ENCODE data around the gene THADA.
"Not testable (repeated sequence)": the region's sequence is repeated elsewhere in the genome, so short reads cannot be mapped to it uniquely, and the experiment has no call there.

Gene THADA

DNA sequence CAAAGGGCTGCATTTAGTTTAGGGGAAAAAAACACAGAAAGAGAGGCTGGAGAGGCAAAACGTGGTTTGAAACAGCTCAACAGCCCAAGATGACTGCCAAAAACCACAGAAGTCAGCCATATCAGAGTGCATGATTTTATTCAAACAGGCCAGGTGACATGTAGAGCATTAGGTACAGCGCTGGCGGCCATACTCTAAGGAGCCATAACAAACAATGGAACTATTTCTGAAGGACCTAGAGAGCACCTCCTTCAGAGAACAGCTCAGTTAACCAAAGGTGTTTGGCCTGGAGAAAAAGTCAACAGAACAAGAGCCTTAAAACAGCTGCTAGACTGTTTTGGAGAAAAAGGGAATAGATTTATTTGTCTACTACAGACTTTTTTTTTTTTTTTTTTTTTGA is 2.6 kb downstream of the THADA start:
- DNase-seq: no peak

DNA sequence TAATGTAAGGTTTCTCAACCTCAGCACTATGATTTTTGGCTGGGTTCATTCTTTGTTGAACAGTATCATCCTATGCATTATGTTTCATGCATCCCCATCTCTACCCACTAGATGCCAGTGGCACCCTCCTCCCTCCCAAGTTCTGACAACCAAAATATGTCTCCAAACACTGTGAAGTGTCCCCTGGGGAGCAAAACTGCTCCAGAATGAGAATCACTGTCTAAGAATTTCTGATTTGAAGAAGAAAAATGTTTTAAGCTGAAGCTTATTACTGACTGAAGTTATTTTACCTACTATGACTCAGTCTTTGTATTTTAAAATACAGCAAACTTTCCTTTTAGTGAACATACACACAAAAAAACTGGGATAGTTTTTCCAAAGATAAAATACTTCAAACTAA is 3.4 kb downstream of the THADA start:
- peak; percentile 17 to 19 for DNase-seq

DNA sequence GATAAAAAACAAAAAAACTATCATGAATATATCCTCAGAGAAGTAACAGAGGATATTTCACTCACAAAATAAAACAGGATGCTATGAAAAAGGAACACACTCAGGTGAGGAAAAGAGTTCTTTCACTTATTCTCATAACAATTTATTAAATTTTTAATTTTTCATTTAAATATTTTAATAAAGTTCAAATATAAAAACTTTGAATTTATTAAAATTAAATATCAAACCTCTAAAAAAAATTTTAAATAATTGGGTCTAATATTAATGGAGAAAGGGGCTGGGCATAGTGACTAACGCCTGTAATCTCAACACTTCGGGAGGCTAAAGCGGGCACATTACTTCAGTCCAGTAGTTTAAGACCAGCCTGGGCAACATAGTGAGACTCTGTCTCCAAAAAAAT is 10.1 kb downstream of the THADA start:
- no peak for DNase-seq

DNA sequence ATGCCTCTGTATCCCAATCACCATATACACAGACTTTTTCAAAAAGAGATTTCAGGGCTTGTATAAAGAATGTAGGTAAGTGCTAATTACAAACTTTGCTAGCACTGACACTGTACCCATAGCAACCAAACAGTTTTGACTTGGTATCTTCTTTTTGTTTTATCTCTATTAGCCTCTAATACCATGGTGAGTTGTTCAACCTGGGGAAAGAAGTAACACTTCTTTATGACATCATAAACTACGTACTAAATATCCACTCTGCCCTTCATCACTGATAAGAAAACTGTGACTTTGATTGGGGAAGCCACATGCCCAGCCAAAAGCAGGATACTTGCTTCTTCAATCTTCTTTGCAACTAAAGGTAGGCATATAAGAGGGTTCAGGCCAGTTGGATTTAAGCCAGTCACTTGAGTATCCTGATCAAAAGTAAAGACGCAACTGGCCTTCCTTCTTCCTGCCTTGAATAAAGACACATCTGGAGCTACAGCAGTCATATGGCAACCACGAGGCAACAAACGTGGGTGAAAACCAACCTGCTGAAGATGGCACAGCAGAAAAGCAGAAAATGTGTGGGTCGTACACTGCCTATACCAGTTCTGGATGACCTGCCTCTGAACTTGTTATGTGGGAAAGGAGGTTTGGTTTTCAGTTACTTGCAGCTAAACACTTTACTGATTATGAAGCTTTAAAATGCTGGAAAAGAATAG is 16.4 kb downstream of the THADA start:
- no peak for DNase-seq

DNA sequence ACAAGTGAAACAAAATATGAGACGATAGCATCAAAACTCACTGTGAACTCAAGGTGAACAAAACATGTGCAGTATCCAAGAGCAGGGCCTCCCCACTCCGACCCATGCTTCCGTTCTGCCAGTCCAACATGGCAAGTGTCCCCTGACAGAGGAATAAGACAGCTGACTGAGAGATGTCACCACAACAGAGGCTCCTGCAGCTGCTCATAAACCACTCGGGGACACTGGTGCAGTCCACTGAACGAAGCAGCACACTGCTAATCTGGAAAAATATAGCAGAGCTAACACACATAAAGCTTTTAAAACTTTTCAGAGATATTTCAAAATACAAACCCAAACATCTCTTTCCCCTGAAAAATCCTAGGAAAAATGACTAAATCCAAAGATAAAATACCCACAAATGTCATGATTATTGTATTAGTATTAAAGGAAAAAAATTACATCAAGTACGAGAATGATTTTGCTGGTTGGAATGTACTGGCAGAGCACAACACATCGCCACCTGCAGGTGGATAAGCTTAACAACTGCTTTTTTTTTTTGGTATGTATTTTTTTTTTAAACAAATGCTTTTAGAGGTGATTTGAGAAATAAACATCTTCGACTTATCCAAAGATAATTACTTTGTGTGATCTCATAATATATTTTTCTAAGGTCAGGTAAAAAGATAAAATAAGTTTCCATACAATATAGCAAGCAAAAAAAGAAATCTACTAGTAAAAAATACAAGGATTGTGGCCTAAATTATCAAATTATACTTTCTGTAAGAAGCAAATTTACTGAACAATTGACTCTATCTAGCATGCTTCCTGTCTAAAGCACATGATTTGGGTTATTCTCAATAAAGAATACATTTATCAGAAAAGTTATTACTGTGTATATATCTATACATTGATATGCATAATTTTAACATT is 18.6 kb downstream of the THADA start:
- DNase-seq: peak; percentile 76 to 86

DNA sequence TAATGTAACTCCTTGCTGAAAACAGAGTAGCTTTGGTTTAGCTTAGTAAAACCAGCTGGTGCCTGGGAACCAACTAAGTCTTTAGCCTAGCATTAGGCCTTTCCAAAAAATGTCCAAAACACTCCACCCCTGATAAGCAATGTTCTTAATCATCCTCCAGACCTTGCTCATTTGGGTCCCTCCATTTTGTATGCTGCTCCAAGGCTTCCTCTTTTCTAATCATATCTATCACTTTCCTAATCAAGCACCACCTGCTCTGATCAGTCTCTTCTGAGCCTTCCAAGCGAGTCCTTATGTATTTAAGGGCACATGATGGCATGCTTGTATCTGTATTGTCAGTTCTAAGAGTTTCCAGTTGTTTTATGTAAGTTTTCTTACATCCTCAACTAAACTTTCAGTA is 23.6 kb downstream of the THADA start:
- DNase-seq: no peak

DNA sequence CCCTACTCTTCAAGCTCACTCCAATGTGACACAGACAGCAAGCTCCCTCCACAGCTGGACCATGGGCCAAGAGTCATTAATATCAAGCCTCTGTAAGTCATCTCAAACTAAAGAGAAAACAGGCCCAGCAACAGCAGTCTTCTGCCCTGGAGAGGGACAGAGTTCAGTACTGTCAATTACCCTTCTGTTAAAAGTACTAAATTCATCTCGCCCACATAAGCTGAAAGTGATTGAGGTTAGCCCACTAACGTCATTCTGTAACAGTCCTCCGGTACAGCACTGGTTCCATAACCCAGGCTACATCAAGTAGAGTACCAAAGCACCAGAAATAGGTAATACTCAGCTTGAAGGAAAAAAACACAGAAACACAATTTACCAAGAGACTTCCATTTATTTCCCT is 25.9 kb downstream of the THADA start:
- DNase-seq: no peak

DNA sequence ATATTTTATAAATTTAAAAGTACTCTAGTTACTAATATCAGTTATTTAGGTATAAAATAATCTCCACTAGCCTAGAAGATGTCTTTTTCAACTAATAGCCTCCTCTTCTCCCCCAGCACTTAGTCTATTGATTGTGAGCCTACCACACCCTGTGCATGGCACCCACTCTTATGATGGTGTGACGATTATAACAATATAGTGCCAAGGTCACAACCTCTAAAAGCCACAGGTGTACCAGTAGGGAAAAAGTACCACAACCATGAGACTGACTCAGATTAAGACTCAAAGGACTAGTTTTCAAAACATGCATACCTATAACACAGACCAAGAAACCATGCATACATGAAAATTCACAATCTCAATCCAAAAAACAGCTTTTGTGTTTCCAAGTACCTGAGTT is 27.6 kb downstream of the THADA start:
- DNase-seq: no peak

DNA sequence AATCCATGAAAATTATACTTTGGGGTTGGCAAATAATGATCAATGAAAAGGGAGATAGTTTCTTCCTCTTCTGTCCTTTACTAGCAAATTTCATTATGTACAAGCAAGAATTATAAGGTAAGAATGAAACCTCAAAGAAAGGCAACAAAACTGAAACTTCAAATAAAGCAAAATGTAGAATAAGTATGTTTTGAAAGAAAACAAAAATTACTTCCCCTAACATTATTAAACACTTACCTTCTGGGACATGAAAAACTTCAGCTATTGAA is 29.4 kb downstream of the THADA start:
- no peak for DNase-seq

DNA sequence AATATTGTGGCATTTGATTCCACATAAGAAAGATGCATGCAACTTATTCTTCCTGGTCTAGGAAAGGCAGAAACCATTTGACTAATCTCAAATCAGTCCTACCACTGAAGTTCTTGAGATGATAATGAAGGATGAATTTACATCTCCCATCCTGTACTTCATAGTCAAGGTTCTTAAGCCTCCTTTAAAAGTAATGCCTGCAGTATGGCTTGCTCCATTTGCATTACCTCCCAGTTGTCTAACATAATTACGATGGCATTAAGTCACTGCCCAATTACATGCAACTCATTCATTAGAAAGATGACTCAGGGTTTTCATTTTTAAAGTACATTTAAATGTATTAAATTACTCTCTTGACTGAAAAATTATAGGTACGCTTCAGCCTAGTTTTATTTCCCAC is 32.2 kb downstream of the THADA start:
- DNase-seq: no peak

DNA sequence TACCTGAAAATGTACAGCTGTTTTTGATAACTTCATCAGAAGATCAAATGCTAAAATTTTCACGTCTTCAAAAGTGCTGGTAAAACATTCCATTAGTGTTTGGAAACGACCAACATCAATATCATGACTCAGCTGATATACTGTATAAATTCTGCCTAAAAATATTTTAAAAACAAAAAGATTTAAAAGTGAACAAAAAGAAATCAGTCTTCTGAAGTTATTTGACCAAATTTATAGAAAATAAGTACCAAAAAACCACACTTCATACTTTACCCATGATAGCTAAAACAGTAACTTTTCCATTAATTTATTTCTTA is 35.6 kb downstream of the THADA start:
- no peak for DNase-seq

DNA sequence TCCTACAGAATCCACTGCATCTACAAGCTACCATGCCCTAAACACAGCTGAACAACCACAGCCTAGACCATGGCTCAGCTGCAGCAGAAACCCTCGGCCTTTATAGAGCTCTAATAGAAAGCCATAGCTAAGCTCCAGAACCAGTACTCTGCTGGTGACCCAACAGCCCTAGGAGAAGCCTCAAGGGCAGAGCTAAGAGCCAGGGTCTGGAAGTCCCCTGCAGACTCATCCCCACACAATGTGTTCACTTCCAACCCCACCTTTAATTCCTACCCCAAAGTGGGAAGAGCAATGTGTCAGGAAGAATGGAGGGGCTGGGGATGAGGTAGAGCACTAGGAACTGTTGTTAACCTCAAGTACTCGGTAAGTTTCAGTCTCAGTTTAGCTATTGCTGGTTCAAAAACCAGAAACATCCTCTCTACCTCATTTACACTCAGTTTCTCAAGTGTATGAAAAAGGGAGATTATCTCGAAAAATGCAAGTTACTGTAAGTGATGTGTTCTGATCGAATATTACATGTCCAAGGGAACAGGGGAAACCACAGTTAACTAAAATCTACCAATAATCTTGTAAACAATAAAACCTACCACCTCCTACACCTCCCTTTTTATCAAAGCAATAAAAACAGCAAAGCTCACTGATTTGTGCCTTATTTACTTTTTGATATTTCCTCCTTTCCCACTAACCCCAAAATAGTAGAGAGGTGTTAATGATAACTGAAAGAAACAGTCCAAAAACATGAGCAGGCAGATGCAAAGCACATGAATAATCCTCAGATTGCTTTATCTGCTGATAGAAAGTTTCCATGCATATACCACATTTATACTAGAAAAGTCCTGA is 36.2 kb downstream of the THADA start:
- DNase-seq: no peak

DNA sequence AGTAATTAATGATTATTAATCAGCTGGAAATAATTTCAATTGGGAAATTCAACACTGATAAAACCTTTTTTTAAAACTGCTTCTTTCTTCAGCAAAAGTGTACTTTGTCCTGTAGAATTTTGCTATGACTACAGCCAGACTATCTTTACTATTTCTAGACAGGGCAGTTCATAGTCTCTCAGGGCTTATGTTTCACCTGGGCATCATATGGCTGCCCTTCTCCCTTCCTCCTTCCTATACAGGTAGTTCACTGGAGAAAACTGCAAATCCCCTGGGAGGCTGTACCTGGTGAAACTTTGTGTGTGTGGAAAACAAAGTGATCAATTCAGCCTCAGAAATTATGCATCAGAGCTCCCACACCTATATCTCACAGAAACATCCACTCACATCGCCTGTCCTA is 38.6 kb downstream of the THADA start:
- no peak for DNase-seq

DNA sequence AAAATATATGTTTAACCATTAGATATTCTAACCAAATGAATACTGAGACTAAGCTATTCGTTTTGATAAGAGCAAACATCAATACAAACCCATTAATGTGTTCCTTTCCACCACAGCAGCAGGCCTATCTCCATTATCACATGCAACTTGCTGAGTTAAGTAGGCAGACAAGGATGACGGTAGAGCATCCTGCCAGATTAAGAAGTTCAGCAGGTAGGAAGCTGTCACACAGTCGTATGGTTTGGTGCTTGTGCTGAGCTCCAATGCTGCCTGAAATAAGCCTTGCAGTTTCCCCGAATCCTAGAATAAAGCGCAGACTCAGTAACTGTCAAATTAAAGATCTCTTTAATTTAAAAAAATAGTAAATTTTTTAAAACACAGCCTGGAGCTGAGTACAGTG is 39.6 kb downstream of the THADA start:
- DNase-seq: no peak

DNA sequence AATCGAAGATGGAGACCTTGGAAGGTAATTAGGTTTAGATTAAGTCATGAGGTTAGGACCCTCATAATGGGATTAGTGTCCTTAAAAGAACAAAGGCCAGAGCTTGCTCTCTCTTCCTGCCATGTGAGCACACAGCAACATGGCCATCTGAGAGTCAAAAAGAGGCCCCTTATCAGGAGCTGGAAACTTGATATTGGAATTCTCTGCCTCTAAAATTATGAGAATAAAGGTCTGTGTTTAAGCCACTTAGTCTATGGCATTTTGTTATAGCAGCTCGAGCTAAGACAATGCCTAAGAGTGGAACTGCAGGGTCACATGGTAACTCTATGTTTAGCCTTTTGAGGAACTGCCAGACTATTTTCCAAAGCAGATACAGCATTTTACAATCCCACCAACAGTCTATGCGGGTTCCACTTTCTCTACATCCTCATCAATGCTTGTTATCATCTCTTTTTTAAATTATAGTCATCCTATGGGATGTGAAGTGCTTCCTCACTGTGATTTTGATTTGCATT is 42.4 kb downstream of the THADA start:
- DNase-seq: peak; percentile 28 to 29

DNA sequence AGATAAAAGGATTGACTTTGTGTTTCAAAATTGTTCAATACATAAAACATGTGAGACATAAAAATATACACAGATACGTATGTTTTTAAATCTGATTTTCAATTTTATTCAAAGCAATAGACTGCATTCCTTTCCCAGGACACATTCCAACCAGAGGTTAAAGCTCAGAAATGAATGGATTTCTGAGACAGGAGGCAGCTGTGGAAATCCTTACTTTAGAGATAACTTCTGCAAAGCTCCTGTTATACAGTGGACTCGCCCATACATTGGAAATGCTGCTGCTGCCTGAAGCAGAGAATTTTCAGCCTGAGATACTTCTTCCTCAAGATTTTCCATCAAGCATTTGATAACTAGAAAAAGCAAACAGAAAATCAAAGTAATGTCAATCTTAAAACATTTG is 43.8 kb downstream of the THADA start:
- no peak for DNase-seq

DNA sequence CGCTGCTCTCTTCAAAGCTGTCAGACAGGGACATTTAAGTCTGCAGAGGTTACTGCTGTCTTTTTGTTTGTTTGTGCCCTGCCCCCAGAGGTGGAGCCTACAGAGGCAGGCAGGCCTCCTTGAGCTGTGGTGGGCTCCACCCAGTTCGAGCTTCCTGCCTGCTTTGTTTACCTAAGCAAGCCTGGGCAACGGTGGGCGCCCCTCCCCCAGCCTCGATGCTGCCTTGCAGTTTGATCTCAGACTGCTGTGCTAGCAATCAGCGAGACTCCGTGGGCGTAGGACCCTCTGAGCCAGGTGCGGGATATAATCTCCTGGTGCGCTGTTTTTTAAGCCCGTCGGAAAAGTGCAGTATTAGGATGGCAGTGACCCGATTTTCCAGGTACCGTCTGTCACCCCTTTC is 47.5 kb downstream of the THADA start:
- not testable (repeated sequence) for DNase-seq

DNA sequence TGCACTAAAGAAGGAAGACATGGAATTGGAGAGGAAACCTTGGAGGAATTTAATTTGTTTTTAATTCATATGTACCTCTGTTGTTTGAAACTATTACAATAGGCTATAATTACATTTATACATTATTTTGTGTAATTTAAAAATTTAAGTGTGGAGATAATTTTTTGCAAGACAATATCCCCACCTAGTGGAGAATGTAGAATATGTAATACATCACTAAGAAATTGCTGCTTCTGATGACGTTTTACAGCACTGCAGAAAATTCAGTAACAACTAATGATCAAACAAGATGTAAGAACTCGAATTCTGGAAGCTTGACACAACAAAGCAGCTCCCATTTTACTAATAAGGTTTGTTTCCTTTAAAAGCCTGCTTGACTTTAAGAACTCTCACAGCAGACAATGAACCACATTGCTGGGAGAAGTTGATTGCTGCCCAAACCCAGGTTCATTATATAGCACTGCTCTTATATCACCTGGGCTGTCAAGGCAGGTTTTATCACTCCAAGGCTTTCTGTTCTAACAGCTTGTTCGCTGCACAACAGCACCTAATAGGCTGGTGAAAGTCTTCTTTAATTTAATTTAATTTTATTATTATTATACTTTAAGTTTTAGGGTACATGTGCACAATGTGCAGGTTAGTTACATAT is 53.4 kb downstream of the THADA start:
- DNase-seq: peak; percentile 55 to 76

DNA sequence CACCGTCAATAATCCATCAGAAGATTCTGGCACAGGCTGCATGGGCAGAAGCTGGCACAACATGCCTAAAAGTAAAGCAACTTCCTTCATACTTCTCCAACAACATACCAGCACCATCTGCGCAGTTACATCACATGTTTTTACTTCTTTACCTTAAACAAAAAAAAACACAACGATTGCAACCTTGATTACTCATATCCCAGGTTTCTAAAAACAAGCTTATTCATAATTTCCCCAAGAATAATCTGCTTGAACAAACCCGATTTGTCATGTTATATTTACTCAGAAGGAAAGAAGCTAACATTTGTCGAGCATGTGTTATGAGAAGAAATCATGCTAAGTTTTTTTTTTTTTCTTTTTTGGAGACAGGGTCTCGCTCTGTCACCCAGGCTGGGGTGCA is 54.7 kb downstream of the THADA start:
- no peak for DNase-seq

DNA sequence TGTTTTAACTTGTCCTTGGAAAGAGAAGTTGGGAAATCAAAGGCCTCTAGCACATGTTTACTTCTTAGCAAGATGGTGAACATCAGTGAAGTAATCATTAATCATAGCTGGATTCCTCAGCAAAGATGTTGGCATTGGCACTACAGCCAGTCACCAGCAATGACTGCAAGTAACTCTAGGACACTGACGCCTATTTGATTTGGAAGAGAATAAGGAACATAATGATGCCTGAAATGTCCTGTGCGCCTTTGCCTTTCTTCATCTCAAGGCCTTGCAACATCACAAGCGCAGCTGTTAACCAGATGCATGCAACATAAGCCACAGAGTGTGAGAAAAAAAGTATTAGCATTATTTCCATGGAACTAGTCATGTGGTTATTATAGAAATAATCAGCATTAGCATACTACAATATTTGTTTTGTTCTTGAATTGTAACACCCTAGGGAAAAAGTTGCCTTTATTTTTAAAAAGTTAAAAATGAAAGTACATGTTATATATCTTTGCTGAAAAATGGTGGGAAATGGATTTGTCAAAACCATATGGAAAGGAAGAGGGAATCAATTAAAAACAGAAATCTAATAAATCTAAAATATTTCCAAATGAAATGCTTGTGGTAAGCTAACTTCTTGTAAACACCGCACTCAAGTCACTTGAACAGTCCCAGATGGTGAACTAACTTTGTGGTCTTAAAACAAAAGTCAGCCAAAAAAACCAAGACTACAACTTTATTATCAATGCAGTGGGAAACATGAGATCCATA is 55.6 kb downstream of the THADA start:
- DNase-seq: peak; percentile 12 to 25

DNA sequence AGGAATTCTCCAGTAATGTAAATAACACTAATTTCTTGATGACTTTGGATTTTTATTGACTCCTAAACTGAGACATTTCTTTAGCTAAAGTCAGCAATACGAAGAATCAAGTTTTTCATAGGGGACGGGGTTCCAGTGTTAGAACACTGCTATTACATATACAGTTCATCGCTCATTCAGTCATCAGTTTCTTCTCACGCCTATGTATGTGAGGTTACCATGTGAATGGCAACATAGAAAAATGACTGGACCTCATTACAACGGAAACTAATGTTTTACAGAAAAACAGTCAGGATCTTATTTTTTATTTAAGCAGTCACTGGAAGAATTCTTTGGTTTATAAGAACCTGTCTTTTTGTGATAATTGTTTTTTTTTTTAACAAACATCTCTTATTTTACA is 56.4 kb downstream of the THADA start:
- DNase-seq: no peak

DNA sequence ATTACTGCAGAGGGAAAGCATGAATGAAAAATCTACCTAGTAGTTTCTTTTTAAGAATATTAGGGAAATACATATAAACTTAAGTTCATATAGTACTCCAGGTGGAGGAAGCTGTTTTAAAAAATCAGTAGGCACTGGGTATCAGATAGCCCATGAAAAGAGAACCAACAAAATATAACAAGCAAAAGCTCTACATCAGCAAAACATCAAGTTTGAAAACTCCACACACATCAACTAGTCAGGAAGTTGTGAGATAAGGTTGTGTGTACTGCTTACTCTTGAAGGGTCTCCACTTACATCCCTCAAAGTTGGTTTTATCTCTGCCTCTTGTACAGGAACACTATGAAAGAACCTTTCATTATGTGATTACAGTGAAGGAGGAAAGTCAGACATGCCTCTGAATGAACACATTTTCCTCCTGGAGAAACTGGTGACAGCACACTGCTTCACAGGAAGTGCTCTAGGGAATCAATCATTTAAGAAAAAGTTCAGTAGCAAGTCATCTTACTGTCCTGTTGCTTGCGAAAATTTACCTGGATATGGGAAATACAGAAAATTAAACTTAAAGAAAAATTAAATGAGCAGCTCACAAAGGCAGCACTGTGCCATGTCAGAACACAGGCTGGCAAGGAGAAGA is 57.7 kb downstream of the THADA start:
- no peak for DNase-seq

All from Kasumi-1 (cell line).